Stomach (tissue), 9 donors: Measurements from ENCODE around the gene SEZ6L2. TPM values are rescaled to one million over a fixed set of nuclear protein-coding genes. Genes with fewer than 3 reads are reported as not detected.

Experiments
- DNase-seq, 2 donors: peaks; one replicate each; pipeline versions ENCODE4 v3.0.0 to v3.0.0-alpha.2; 2013 to 2019
- H3K27ac ChIP-seq, 5 donors: fragments of 200-600 bp in 4 of 5; sonication (generic) in 4 of 5; one replicate each; pipeline ENCODE4 v1.5.1; 2013 to 2019; ENCODE audit warnings: mild to moderate bottlenecking in 1 of 5, moderate library complexity in 1 of 5
- H3K27me3 ChIP-seq, 3 donors: fragments of 200-600 bp; sonication (generic); one replicate each; pipeline ENCODE4 v1.5.1; 2017 to 2019; ENCODE audit warnings: mixed run types in 1 of 3
- H3K36me3 ChIP-seq, 4 donors: fragments of 200-600 bp; sonication (generic); 1 replicate in 3 of 4; 2 replicates in 1 of 4; pipeline ENCODE4 v1.5.1; 2016 to 2019
- H3K4me1 ChIP-seq, 4 donors: fragments of 200-600 bp; sonication (generic); one replicate each; pipeline ENCODE4 v1.5.1; 2016 to 2019
- H3K4me3 ChIP-seq, 4 donors: fragments of 200-600 bp; sonication (generic) in 3 of 4; one replicate each; pipeline ENCODE4 v1.5.1; 2016 to 2019; ENCODE audit warnings: mild to moderate bottlenecking in 1 of 4
- H3K9me3 ChIP-seq, 4 donors: fragments of 200-600 bp; sonication (generic); one replicate each; pipeline ENCODE4 v1.5.1; 2016 to 2019
- CTCF ChIP-seq, 7 experiments: fragments of 450-650 bp in 4 of 7; fragments of 200-600 bp in 3 of 7; sonication (generic) in 3 of 7; IDR thresholded peaks; one replicate each; pipeline ENCODE4 v1.5.1; 2016 to 2019; ENCODE audit warnings: antibody characterized with exemption in 7 of 7, control low read depth in 2 of 7, mild to moderate bottlenecking in 1 of 7
- EP300 ChIP-seq: sonication (generic); formaldehyde crosslinking; IDR thresholded peaks from one replicate; pipeline ENCODE4 v1.6.1; 2017; ENCODE audit warnings: antibody characterized with exemption
- POLR2A ChIP-seq, 4 donors: fragments of 450-650 bp; IDR thresholded peaks; one replicate each; pipeline ENCODE4 v1.6.1; 2016; ENCODE audit warnings: antibody characterized with exemption in 4 of 4, control low read depth in 2 of 4, mild to moderate bottlenecking in 1 of 4, moderate library complexity in 1 of 4
- POLR2AphosphoS5 ChIP-seq, 3 donors: sonication (generic); formaldehyde crosslinking; IDR thresholded peaks; one replicate each; pipeline ENCODE4 v1.6.1; 2016; ENCODE audit warnings: antibody characterized with exemption in 3 of 3
- WGBS, 5 donors: extraction: QIAGEN DNeasy Blood & Tissue Kit in 3 of 5; methylation state at CpG; one replicate each; pipeline versions ENCODE4 v1.1.5 to v1.1.7; 2013 to 2018; 5-methylcytosine and 5-hydroxymethylcytosine counted together
- intact Hi-C: fragments of 100-400 bp; cut with DNase I; formaldehyde crosslinking; loops from one replicate; pipeline ENCODE4 v1.15.1; 2023; ENCODE audit warnings: low total_unique reads
- polyA plus RNA-seq, 3 donors: library from polyadenylated mRNA; stranded (reverse); fragments of 200-250 nt; gene quantifications; one replicate each; pipeline ENCODE4 v1.2.3, GENCODE V29; 2013
- total RNA-seq, 5 donors: library from RNA; depleted of rRNA; stranded (reverse); fragments of >200 nt; gene quantifications; one replicate each; pipeline versions ENCODE4 v1.1.0 to v1.2.3, GENCODE V29; 2014 to 2016
- donor health status: healthy with polysubstance abuse.
- donor health status: Bipolar disorder and iron deficiency.
- donor health status: healthy.

The SEZ6L2 gene
- total and polyA plus RNA-seq, 8 donors, result 1.5 to 31.4 (median 7.7) TPM; not detected in 1

DNA sequence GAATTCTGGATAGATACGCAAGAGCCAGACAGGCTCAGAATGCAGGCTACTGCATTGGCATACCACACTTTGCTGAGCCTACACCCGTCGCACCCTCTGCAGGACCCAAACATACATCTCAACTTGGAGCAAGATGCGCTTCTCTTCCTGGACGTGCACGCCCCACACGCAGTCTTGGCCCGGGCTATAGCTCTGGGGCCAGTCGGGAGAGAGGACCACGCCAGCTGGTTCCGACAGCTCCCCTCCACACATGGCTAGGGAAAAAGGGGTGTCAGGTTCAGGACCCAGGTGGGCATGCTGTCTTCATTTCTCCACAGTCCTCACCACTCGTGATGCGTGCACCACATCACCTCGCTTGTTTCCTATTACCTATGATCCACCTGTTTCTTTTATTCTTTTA is 21.2 kb downstream of the SEZ6L2 start:
- Histone ChIP-seq H3K27ac (no peak overlapping the region), H3K4me1 (peaks cover 0 to 13% (median 9%) of the 10 kb centered on the region in 4 donors), H3K36me3 (peaks cover 0 to 3% (median 0%) of the 10 kb centered on the region in 4 donors), H3K9me3 (no peaks in the 10 kb centered on the region), H3K27me3 (peaks cover 0 to 60% (median 19%) of the 10 kb centered on the region in 3 donors), H3K4me3 (no peak overlapping the region)
- no peak for TF ChIP-seq EP300
- intact Hi-C loops, result no loop called here
- DNase-seq, result no peak
- 89 to 96% (median 93%) methylated on average over 14 of the region's 14 CpGs for WGBS, 5 donors

- peaks cover 0 to 13% (median 9%) of the 10 kb centered on the region in 4 donors for H3K4me1 ChIP-seq
- peaks cover 0 to 60% (median 19%) of the 10 kb centered on the region in 3 donors for H3K27me3 ChIP-seq
- peak in 1 of 2 donors; percentile 44 for DNase-seq
- WGBS, 5 donors, result 23 to 51% (median 34%) methylated on average over 26 to 28 of the region's 28 CpGs
- H3K4me3 ChIP-seq, result peak overlapping the region in 2 of 4 donors; percentile 32 to 37
- no peak for TF ChIP-seq POLR2AphosphoS5 (IDR thresholded peaks at IDR 0.05)
- H3K36me3 ChIP-seq, result peaks cover 0 to 3% (median 0%) of the 10 kb centered on the region in 4 donors
- intact Hi-C loops, result no loop called here
- no peak overlapping the region for H3K27ac ChIP-seq
- no peaks in the 10 kb centered on the region for H3K9me3 ChIP-seq
Observed at GRCh38 chr16:29877266-29877961, 21.9 kb downstream of the SEZ6L2 start.

- peaks cover 0 to 3% (median 0%) of the 10 kb centered on the region in 4 donors for H3K36me3 ChIP-seq
- intact Hi-C loops, result no loop called here
- DNase-seq, result no peak
- peaks cover 0 to 13% (median 9%) of the 10 kb centered on the region in 4 donors for H3K4me1 ChIP-seq
- H3K4me3 ChIP-seq, result peak overlapping the region in 3 of 4 donors; percentile 17 to 37 (median 32)
- peaks cover 0 to 60% (median 19%) of the 10 kb centered on the region in 3 donors for H3K27me3 ChIP-seq
- no peak for TF ChIP-seq POLR2A (IDR thresholded peaks at IDR 0.05)
- no peak for TF ChIP-seq CTCF (IDR thresholded peaks at IDR 0.05)
- TF ChIP-seq POLR2AphosphoS5 (IDR thresholded peaks at IDR 0.05), result no peak
- no peak for TF ChIP-seq EP300
- H3K27ac ChIP-seq, result no peak overlapping the region
- H3K9me3 ChIP-seq, result no peaks in the 10 kb centered on the region
- WGBS, 5 donors, result 18 to 36% (median 29%) methylated on average over 32 to 45 of the region's 45 CpGs
Observed at GRCh38 chr16:29876594-29877249, 22.6 kb downstream of the SEZ6L2 start.

DNA sequence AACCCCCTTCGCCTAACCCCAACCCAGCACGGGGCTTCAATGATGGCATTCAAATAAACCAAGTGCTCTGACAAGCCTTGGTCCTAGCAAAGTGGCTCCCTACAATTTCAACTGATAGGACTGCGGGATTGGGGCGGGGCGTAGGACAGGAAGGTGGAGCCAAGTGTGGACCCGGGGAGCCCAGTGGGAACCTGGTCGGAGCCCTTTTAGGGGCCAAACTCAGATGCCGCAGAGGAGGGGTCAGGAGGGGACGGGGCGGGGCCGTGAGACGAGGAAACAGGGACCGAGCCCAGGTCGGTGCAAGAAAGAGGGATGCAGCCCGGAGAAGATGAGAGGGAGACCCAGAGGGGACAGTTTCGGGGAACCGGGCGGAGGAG is 23.1 kb downstream of the SEZ6L2 start:
- peaks cover 0 to 3% (median 0%) of the 10 kb centered on the region in 4 donors for H3K36me3 ChIP-seq
- intact Hi-C loops, result no loop called here
- peaks cover 0 to 60% (median 19%) of the 10 kb centered on the region in 3 donors for H3K27me3 ChIP-seq
- no peak for TF ChIP-seq POLR2AphosphoS5 (IDR thresholded peaks at IDR 0.05)
- TF ChIP-seq CTCF (IDR thresholded peaks at IDR 0.05), result no peak
- TF ChIP-seq EP300, result no peak
- no peak for TF ChIP-seq POLR2A (IDR thresholded peaks at IDR 0.05)
- WGBS, 5 donors, result 31 to 51% (median 47%) methylated on average over 18 of the region's 18 CpGs
- peak overlapping the region in 3 of 4 donors; percentile 17 to 37 (median 32) for H3K4me3 ChIP-seq
- peaks cover 0 to 13% (median 9%) of the 10 kb centered on the region in 4 donors for H3K4me1 ChIP-seq
- H3K9me3 ChIP-seq, result no peaks in the 10 kb centered on the region
- DNase-seq, result no peak
- no peak overlapping the region for H3K27ac ChIP-seq

DNA sequence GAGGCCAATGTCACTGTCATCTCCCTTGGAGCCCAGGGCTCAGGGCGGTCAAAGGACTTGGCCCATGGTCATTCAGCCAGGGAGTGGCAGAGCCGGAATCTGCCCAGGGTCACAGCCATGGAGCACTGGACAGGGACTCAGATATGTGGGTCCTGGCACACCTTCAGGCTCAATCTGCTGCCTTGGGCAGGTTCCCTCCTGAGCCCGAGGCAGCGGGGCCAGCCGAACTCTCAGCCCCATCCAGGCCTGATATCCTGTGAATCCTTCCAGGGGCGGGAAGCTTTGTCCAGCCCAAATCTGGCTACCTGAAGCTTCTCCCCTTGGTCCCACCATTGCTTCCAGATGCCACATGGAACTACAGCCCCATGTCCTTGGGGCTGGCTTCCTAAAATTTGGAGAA is 24.1 kb downstream of the SEZ6L2 start:
- Histone ChIP-seq H3K27me3 (peaks cover 0 to 54% (median 19%) of the 10 kb centered on the region in 3 donors), H3K27ac (no peak overlapping the region), H3K36me3 (peaks cover 0 to 3% (median 0%) of the 10 kb centered on the region in 4 donors), H3K4me3 (no peak overlapping the region), H3K4me1 (peaks cover 0 to 13% (median 9%) of the 10 kb centered on the region in 4 donors), H3K9me3 (no peaks in the 10 kb centered on the region)
- no peak for TF ChIP-seq POLR2AphosphoS5 (IDR thresholded peaks at IDR 0.05)
- no peak for TF ChIP-seq CTCF (IDR thresholded peaks at IDR 0.05)
- no peak for TF ChIP-seq POLR2A (IDR thresholded peaks at IDR 0.05)
- no peak for TF ChIP-seq EP300
- intact Hi-C loops, result no loop called here
- no peak for DNase-seq
- WGBS, 5 donors, result 92 to 97% (median 96%) methylated on average over 6 of the region's 6 CpGs
